ENCODE measurements around the gene CTNNA1. TPM values are rescaled to one million over a fixed set of nuclear protein-coding genes. Genes with fewer than 3 reads are reported as not detected.
"Not testable (repeated sequence)": the region's sequence is repeated elsewhere in the genome, so short reads cannot be mapped to it uniquely, and the experiment has no call there.

The CTNNA1 gene
- total and polyA plus RNA-seq, 2 of the 8 experiments (the other 6 are each of a cell fraction or from before 2014, with no cell fraction given), result 115 to 349 TPM

DNA sequence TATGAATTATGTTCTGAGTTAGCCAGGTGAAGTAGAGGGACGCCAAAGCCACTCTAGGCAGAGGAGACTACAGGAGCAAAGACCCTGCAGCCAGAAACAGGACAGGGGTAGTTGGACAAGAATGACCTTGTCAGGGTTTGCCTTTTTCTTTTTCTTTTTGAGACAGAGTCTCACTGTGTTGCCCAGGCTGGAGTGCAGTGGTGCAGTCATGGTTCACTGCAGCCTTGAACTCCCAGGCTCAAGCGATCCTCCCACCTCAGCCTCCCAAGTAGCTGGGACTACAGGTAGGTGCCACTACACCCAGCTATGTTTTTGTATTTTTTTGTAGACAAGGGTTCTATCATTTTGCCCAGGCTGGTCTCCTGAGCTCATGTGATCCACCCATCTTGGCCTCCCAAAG lies 1.9 kb upstream of the CTNNA1 start:
- peaks cover 22 to 25% of the 10 kb centered on the region in 2 experiments for H3K79me2 ChIP-seq (ENCODE audit: control insufficient read depth in 1 of 2, insufficient read depth in 2 of 2, low read length in 2 of 2)
- H3K36me3 ChIP-seq (ENCODE audit: control insufficient read depth in 2 of 4, insufficient read depth in 4 of 4, low read length in 3 of 4); H4K91ac ChIP-seq (replicated peaks; ENCODE audit: insufficient read length, low read length); H3K56ac ChIP-seq (replicated peaks; ENCODE audit: insufficient read length, low read depth, low read length); H3K23ac ChIP-seq (ENCODE audit: insufficient read length); H4K20me1 ChIP-seq (replicated peaks in 1 of 2; ENCODE audit: control insufficient read depth in 1 of 2, insufficient read depth in 2 of 2, low read length in 2 of 2); H4K5ac ChIP-seq (ENCODE audit: insufficient read length, low read depth, low read length); H2BK12ac ChIP-seq (ENCODE audit: low read depth, low read length); H3K9ac ChIP-seq (replicated peaks in 1 of 4; ENCODE audit: extremely low read depth in 1 of 4, low read depth in 3 of 4, low read length in 3 of 4); DNase-seq (ENCODE audit: low read depth in 1 of 2, low spot score in 2 of 2); H3K79me1 ChIP-seq (ENCODE audit: low read depth, low read length); H3K4ac ChIP-seq (replicated peaks; ENCODE audit: insufficient read length, low read depth, low read length); H2AK5ac ChIP-seq (ENCODE audit: low read depth, low read length); H3K14ac ChIP-seq (ENCODE audit: insufficient read length); H2BK15ac ChIP-seq (ENCODE audit: low read length); H3K4me3 ChIP-seq (ENCODE audit: extremely low read depth in 1 of 4, insufficient read depth in 2 of 4, low read depth in 3 of 4, low read length in 4 of 4); H3K27me3 ChIP-seq (replicated peaks in 1 of 4; ENCODE audit: control insufficient read depth in 3 of 4, extremely low read depth in 1 of 4, insufficient read depth in 3 of 4, low read length in 3 of 4); FAIRE-seq; H2BK20ac ChIP-seq (ENCODE audit: low read length); H2BK120ac ChIP-seq (replicated peaks; ENCODE audit: low read depth, low read length); H3K18ac ChIP-seq (ENCODE audit: extremely low read depth, low read length); H2AFZ ChIP-seq (ENCODE audit: low read length); H3K27ac ChIP-seq (ENCODE audit: low read depth, low read length); H3K4me2 ChIP-seq (ENCODE audit: insufficient read depth in 1 of 2, low read depth in 2 of 2, low read length in 2 of 2); H2BK5ac ChIP-seq (ENCODE audit: low read depth, low read length); H3K9me3 ChIP-seq (ENCODE audit: insufficient read depth in 2 of 2, low read depth in 1 of 2, low read length in 1 of 2); H4K8ac ChIP-seq (ENCODE audit: extremely low read depth, insufficient read depth, low read length): not testable (repeated sequence)
- H3K23me2 ChIP-seq (ENCODE audit: low read depth, low read length), result peaks cover 11% of the 10 kb centered on the region; the same call in 1 of the 2 replicates
- 83% methylated on average over 2 of the region's 2 CpGs; no CpG with 5 or more reads in 1 of the 2 experiments for WGBS, 2 experiments (ENCODE audit: extremely low coverage in 1 of 2, insufficient coverage in 1 of 2, insufficient read length in 1 of 2, insufficient replicate concordance in 2 of 2, low coverage in 1 of 2, low lambda C conversion rate in 2 of 2, missing lambda C conversion rate in 1 of 2)
- CTCF ChIA-PET (ENCODE audit: partially characterized antibody), result interaction anchor here (1.2 to 2.6 kb wide), 7 partner anchors 14 to 187 kb away, joined by 3 to 7 read pairs (median 6); no protein-coding TSS in a partner anchor
- peaks cover 2 to 11% (median 9%) of the 10 kb centered on the region in 4 experiments; a peak in 5 of 7 replicates for H3K4me1 ChIP-seq (replicated peaks in 1 of 4; ENCODE audit: control insufficient read depth in 3 of 4, insufficient read depth in 4 of 4, low read length in 3 of 4)
- POLR2A ChIA-PET (ENCODE audit: partially characterized antibody), result interaction anchor here (0.5 to 3.5 kb wide), 3 partner anchors 11 to 172 kb away, joined by 3 to 23 read pairs (median 3); no protein-coding TSS in a partner anchor
